Stimulated activated CD4-positive, alpha-beta T cell treated with anti-CD3 and anti-CD28 coated beads, TNF-alpha, amount 100 ng/mL, for 48 hours (primary cell): ENCODE measurements around the gene OR10G7.

ENCODE experiments used
- DNase-seq, 3 donors: peaks; one replicate each; pipeline ENCODE4 v3.0.0-alpha.2; 2020; ENCODE audit warnings: low read depth in 3 of 3

The OR10G7 gene, protein sequence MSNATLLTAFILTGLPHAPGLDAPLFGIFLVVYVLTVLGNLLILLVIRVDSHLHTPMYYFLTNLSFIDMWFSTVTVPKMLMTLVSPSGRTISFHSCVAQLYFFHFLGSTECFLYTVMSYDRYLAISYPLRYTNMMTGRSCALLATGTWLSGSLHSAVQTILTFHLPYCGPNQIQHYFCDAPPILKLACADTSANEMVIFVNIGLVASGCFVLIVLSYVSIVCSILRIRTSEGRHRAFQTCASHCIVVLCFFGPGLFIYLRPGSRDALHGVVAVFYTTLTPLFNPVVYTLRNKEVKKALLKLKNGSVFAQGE

DNA sequence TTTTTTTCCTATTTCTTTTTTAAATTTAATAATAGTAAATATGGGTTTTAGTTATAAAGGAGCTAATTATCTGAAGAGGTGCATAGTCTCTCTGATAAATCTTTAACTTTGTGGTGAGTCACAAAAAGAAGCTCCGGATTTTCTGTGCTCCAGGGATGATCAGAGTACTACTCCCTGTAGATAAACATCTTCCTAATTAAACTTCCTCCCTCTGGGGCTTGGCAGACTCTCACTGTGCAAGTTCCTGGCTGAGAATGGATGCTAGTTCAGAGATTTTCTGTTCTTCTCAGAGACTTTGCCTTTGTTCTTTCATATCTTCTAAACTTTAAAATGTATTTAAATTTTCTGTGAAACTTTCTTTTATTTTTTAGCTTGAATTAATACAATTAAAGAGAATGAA, at the start of gene OR10G7:
Gene OR10G7, minus strand, starts transcription at position 72 of the 400 bp plus-strand sequence. CDS start 2,324 bp downstream, outside the sequence.
- no peak for DNase-seq

- DNase-seq: no peak
Observed at GRCh38 chr11:124085997-124086846, 45.1 kb upstream of the OR10G7 start.

- no peak for DNase-seq
Observed at GRCh38 chr11:124085583-124085982, 44.5 kb upstream of the OR10G7 start.

DNA sequence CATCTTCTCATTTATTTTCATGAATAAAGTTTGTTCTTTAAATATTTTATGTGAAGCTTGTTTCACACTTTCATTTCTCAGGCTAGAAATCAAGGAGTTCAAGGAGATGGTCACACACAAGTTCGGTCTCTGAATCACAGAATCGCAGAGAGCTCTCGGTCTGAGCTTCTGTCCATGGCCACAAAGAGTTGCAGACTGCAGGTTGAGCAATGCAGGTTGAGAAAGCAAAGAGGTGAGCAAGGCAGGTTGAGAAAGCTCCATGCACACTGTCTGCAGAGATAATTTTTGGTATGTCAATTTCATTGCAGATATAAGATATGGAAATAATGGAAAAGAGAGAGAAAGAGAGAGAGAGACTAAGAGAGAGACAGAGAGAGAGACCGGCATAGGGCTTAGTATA, 41.2 kb upstream of the OR10G7 start:
- no peak for DNase-seq

DNA sequence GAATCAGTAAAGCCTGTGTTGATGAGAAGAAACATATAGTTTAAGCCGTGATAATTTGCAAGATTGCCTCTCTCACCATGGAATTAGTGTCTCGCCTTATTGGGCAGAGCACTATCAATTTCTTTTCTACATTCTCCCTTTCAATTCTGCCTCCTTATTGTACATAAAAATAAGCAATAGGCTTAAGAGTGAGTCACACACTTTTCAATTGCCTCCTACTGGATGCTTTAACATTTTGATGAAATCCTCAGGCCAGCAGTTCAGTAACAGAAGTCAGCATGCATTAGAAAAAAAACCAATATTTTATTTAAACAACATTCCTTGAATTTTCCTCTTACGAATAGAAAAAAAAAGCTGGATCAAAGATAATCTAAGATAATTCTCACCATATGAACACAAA, 40.4 kb upstream of the OR10G7 start:
- DNase-seq: no peak

DNA sequence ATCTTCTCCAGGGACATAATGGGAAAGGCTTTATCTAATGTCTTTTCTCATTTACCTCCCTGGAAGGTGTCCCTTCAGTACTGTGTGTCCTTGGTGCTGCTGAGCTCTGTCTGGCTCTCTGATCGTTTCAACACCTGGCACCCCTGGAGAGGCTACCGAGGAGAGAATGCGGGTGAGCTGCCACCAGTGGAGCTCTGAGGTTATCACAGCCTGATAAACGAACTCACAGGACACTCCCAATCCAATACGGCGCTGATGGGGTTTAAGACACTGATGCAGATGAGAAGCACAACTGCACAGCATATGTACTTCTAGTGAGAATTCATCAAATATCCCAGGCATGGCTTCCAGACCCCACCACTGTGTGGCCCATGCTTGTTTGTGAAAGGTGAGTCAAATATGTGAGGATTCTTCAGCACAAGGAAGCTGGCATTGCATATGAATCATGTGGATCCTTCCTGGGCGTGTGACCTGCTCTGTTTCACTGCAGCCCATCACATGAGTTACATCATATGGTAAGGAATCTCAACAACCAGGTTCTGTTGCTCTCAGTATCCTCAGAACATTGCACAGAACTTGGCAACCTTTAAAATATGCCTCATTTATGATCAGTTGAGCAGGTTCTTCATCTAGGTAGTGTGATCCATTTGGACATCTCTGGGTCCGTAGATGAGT, 39.3 kb upstream of the OR10G7 start:
- DNase-seq: no peak

DNA sequence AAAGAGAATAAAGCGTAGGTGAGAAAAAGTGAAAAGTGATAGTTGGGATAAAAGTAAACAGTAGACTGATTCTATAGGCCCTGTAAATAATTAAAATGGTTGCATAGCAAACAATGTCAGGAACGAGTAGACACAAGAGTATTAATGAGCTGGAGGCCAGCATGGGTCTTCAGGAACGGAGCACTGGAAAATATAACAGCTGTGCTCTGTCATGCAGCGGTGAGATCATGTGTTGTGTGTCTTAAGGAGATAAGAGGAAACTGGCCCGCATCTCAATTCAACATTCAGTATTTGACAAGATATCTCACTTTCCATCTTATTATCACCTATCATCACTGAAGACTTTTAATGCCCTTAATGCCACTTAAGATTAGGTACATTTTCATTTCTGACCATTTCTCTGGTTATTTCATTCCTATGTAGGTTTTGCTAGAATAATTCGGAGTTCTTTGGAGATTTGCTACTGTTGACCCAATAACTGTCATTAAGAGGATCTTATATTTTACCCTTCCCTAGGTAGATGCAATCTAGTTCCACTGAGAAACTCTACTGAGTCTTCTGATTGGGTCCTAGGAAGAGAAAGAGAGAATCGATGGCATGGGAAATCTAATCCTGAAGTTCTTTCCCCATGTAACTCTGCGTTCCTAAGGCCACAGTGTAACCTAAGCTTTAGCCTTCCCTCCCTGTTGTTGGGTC, 38.7 kb upstream of the OR10G7 start:
- no peak for DNase-seq

- no peak for DNase-seq
Observed at GRCh38 chr11:124078591-124078990, 37.5 kb upstream of the OR10G7 start.

GRCh38 chr11:124077266-124077665, 36.1 kb upstream of the OR10G7 start:
- DNase-seq: no peak

DNA sequence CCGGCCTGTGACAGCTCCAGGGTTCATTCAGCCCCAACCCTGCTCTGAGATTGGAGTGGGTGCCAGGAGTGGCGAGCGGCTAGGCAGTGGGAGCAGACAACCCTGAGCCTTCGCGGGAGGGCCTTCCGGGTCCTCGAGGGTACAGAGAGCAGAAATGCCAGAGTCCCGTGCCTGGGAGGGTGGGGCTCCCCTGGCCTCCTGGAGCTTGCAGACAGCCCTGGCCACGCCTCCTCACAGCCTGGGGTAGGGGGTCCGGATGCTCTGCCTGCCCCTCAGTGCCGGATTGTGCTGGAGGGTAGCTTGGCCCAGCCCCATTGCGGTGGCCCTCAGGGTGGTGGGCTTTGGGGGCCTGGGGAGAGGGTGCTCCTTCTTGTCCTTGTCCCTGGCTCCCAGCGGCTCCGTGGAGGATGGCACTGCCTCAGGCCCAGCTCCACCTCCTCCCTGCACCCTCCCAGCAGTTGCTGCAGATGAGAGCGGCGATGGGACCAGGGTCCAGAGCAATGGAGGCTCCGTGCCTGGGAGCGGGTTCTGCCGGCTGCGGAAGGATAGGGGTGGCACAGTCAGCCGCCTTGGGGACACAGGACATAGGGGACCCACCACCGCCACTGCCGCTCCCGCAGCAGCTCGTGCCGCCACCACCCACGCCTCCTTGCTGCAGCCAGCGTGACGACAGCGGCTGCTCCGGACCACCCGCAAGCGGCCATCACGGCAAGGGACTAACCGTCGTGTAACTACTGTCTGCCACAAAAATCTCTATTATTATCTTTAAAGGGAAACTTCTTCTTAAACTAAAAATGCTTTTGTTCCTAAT, 34.9 kb upstream of the OR10G7 start:
- peak in 1 of 3 donors; percentile 6 for DNase-seq

GRCh38 chr11:124075492-124075840, 34.3 kb upstream of the OR10G7 start:
- no peak for DNase-seq

- no peak for DNase-seq
Observed at GRCh38 chr11:124074554-124074953, 33.4 kb upstream of the OR10G7 start.

- DNase-seq: no peak
Observed at GRCh38 chr11:124072147-124072546, 31.0 kb upstream of the OR10G7 start.

- DNase-seq: no peak
Observed at GRCh38 chr11:124071623-124071948, 30.5 kb upstream of the OR10G7 start.

DNA sequence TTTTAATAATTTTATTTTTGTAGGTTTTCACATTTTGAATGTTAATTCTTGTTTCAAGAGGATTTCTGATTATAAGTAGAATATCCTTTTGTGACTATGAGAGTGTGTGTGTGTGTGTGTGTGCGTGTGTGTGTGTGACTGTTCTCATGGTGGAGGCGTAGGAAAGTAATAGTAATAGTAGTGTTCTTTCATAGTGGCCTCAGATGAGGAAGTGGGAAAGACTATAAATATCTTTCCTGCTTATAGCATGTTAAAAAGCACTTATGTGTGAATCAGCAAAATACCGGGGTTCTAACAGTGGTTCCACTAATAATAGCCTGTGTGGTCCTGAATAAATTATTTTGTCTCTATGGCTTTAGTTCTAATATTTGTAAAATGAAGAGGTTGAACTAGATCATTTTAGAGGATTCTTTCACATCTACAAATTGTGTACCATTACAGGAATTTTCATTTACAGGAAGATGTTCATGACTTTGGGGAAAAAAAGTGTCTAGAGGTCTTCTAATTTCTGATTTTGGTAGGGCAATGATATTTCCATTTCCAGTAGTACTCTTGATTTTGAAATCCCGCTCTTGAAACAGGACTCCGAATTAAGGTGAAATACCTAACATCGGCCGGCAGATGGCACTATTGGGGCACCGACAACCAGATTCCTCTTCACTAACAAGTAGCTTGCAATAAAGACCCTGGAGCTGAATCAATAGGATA, 29.9 kb upstream of the OR10G7 start:
- DNase-seq: peak; percentile 38 to 48 (median 40)

- peak in 2 of 3 donors; percentile 14 to 27 for DNase-seq
Observed at GRCh38 chr11:124069429-124070401, 28.6 kb upstream of the OR10G7 start.

DNA sequence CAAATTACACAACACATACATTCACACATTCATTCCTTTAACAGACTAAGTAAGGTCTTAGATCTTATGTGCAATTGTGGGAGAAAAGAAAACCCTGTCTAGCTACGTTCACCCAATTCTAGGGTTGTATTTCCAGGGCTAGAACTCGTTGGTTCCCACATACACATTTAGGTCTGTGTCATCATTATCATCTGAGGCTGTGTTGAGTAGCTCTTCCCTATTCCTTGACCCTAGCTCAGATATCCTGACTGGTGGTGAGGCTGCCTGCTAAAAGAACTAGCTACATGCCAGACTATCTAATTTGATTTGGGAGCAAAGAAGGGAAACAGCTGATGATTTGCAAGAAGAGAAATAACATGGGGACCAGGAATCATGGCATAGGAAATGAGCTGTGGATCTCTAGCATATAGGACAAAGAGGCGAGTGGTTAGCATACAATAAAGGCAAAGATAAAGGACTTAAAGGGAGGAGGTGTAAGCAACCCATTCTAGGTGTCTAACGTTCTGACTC, 27.5 kb upstream of the OR10G7 start:
- no peak for DNase-seq

DNA sequence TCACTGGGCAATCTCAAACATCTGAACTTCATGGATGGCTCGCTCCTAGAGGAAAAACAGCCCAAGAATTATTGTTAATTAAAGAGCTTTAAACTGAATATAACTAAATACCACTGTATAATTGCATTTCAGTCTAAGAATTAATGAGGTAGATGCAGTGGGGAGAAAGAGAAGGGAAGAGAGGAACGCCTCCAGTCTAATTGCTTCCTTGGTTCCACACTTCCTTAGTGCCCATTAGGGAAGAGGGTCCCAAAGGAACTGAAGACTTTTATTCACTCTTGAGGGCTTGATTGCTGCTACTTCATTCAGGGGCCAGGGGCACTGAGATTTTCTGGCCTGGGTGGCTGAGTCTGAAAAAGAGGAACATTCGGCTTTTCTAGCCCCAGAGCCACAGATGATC, 11.8 kb upstream of the OR10G7 start:
- DNase-seq: no peak

DNA sequence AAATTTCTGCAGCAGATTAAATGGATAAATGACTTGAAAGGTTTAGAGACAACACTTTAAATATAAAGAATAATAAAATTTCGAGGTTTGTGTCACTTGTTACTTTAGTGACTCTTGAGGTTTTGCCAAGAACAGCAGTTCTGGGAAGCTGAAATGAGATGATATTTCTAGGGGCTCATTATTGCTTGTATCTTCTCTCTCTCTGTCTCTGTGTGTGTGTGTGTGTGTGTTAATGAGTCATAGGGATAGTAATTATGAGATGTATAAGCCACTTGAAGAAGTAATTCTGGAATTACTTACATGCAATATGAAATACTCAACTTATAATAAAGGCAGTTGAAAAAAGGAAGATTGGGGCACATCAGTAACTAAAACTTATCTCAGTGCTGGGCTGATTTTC, 9.6 kb upstream of the OR10G7 start:
- no peak for DNase-seq
